Mesenchymal stem cell (in vitro differentiated cells and primary cell): ENCODE results near the gene FAM13A.
A peak's percentile ranks its signal among the peaks of the same experiment; 100 is the strongest.

ENCODE experiments used
- DNase-seq: peaks from one replicate; pipeline ENCODE4 v3.0.0-alpha.2; 2013
- H2AFZ ChIP-seq: one replicate; pipeline ENCODE4 v1.6.1; 2013; ENCODE audit warnings: low read depth, mild to moderate bottlenecking, control low read depth, inconsistent platforms, low read length, moderate library complexity
- H2AK5ac ChIP-seq: 2 replicates; pipeline ENCODE4 v1.6.1; 2013; ENCODE audit warnings: low read length, moderate library complexity, mild to moderate bottlenecking, inconsistent platforms; ENCODE audit not compliant: severe bottlenecking
- H2BK120ac ChIP-seq: one replicate; pipeline ENCODE4 v1.6.1; 2013; ENCODE audit warnings: low read depth, mild to moderate bottlenecking, inconsistent platforms, low read length, moderate library complexity
- H2BK12ac ChIP-seq, 2 experiments: one replicate each; pipeline ENCODE4 v1.6.1; 2013; ENCODE audit warnings: inconsistent platforms in 2 of 2, low read length in 2 of 2, mild to moderate bottlenecking in 2 of 2, moderate library complexity in 2 of 2, control low read depth in 1 of 2
- H2BK15ac ChIP-seq: one replicate; pipeline ENCODE4 v1.6.1; 2013; ENCODE audit warnings: mild to moderate bottlenecking, low read depth, inconsistent platforms; ENCODE audit not compliant: poor library complexity, severe bottlenecking
- H2BK5ac ChIP-seq: 2 replicates; pipeline ENCODE4 v1.6.1; 2013; ENCODE audit warnings: low read depth, mild to moderate bottlenecking, low read length, control low read depth, inconsistent platforms; ENCODE audit not compliant: poor library complexity, severe bottlenecking
- H3K14ac ChIP-seq, 2 experiments: one replicate each; pipeline ENCODE4 v1.6.1; 2013; ENCODE audit warnings: inconsistent platforms in 2 of 2, low read length in 2 of 2, control low read depth in 1 of 2, mild to moderate bottlenecking in 1 of 2, moderate library complexity in 1 of 2
- H3K18ac ChIP-seq, 2 experiments: one replicate each; pipeline ENCODE4 v1.6.1; 2013; ENCODE audit warnings: inconsistent platforms in 2 of 2, low read length in 2 of 2, control low read depth in 1 of 2, low read depth in 1 of 2, mild to moderate bottlenecking in 1 of 2
- H3K23ac ChIP-seq, 2 experiments: one replicate each; pipeline ENCODE4 v1.6.1; 2013; ENCODE audit warnings: inconsistent platforms in 2 of 2, low read length in 2 of 2, mild to moderate bottlenecking in 2 of 2, moderate library complexity in 2 of 2, control low read depth in 1 of 2
- H3K27ac ChIP-seq: 2 replicates; pipeline ENCODE4 v1.5.1; 2013; ENCODE audit warnings: mild to moderate bottlenecking, moderate library complexity, low read length, control low read depth, inconsistent platforms; ENCODE audit not compliant: poor library complexity, severe bottlenecking
- H3K27me3 ChIP-seq, 2 experiments: 2 replicates each; pipeline versions ENCODE4 v1.6.1 to v1.7.0; 2013; ENCODE audit warnings: low read length in 2 of 2, mild to moderate bottlenecking in 2 of 2, moderate library complexity in 2 of 2, control low read depth in 1 of 2, inconsistent platforms in 1 of 2; ENCODE audit not compliant: control insufficient read depth in 1 of 2, insufficient read depth in 1 of 2
- H3K36me3 ChIP-seq, 2 experiments: 2 replicates each; pipeline versions ENCODE4 v1.6.1 to v1.7.0; 2013; ENCODE audit warnings: low read length in 2 of 2, control low read depth in 1 of 2, inconsistent platforms in 1 of 2, low read depth in 1 of 2, mild to moderate bottlenecking in 1 of 2; ENCODE audit not compliant: insufficient read depth in 2 of 2, control insufficient read depth in 1 of 2
- H3K4ac ChIP-seq, 2 experiments: one replicate each; pipeline ENCODE4 v1.6.1; 2013; ENCODE audit warnings: inconsistent platforms in 2 of 2, low read length in 2 of 2, mild to moderate bottlenecking in 2 of 2, moderate library complexity in 2 of 2, control low read depth in 1 of 2, low read depth in 1 of 2
- H3K4me1 ChIP-seq: 2 replicates; pipeline ENCODE4 v1.6.1; 2013; ENCODE audit warnings: low read depth, low read length, control low read depth; ENCODE audit not compliant: control insufficient read depth, insufficient read depth
- H3K4me2 ChIP-seq: 2 replicates; pipeline ENCODE4 v1.6.1; 2013; ENCODE audit warnings: low read length, mild to moderate bottlenecking, inconsistent platforms; ENCODE audit not compliant: poor library complexity, severe bottlenecking
- H3K4me3 ChIP-seq, 2 experiments: 2 replicates each; pipeline versions ENCODE4 v1.5.1 to v1.7.0; 2013; ENCODE audit warnings: low read length in 2 of 2, mild to moderate bottlenecking in 2 of 2, control low read depth in 1 of 2, low read depth in 1 of 2; ENCODE audit not compliant: insufficient read depth in 1 of 2
- H3K79me1 ChIP-seq: replicated peaks from 2 replicates; pipeline ENCODE4 v1.6.1; 2013; ENCODE audit warnings: mild to moderate bottlenecking, control low read depth, low read length, inconsistent platforms; ENCODE audit not compliant: poor library complexity, severe bottlenecking
- H3K9ac ChIP-seq: 2 replicates; pipeline ENCODE4 v1.7.0; 2013; ENCODE audit warnings: mild to moderate bottlenecking, low read length, moderate library complexity
- H3K9me3 ChIP-seq: 2 replicates; pipeline ENCODE4 v1.7.0; 2013; ENCODE audit warnings: mild to moderate bottlenecking, low read length; ENCODE audit not compliant: control insufficient read depth
- H4K8ac ChIP-seq: one replicate; pipeline ENCODE4 v1.6.1; 2013; ENCODE audit warnings: inconsistent platforms, mild to moderate bottlenecking, low read length, moderate library complexity
- H4K91ac ChIP-seq: one replicate; pipeline ENCODE4 v1.6.1; 2013; ENCODE audit warnings: mild to moderate bottlenecking, low read length, inconsistent platforms
- WGBS: methylation state at CpG from one replicate; pipeline ENCODE4 v1.1.7; 2013; ENCODE audit warnings: mixed read lengths; 5-methylcytosine and 5-hydroxymethylcytosine counted together

The FAM13A gene

GRCh38 chr4:88793475-88793874, 263.5 kb downstream of the FAM13A start:
- H3K4me3 ChIP-seq, result no peak overlapping the region
- no peaks in the 10 kb centered on the region for H3K4me1 ChIP-seq
- H3K4ac ChIP-seq, result no peak overlapping the region
- no peak overlapping the region for H4K91ac ChIP-seq
- no peak overlapping the region for H3K9ac ChIP-seq
- no peak overlapping the region for H2AFZ ChIP-seq
- H3K18ac ChIP-seq, result no peak overlapping the region
- peaks cover 0 to 12% of the 10 kb centered on the region in 2 experiments for H3K36me3 ChIP-seq
- H3K79me1 ChIP-seq, result no peaks in the 10 kb centered on the region
- H3K9me3 ChIP-seq, result no peaks in the 10 kb centered on the region
- no peak overlapping the region for H2BK12ac ChIP-seq
- H3K14ac ChIP-seq, result no peak overlapping the region
- no CpG with 5 or more reads among the region's 1 CpG for WGBS
- H4K8ac ChIP-seq, result no peak overlapping the region
- H3K27me3 ChIP-seq, result no peaks in the 10 kb centered on the region
- no peak overlapping the region for H2BK15ac ChIP-seq
- peak overlapping the region; percentile 51 for H2BK5ac ChIP-seq
- no peak overlapping the region for H3K4me2 ChIP-seq
- no peak overlapping the region for H3K23ac ChIP-seq
- no peak for DNase-seq
- H3K27ac ChIP-seq, result peak overlapping the region; percentile 18
- no peak overlapping the region for H2AK5ac ChIP-seq
- no peak overlapping the region for H2BK120ac ChIP-seq

- Histone ChIP-seq H2BK120ac (no peak overlapping the region), H3K9me3 (no peaks in the 10 kb centered on the region), H4K8ac (no peak overlapping the region), H3K4me3 (no peak overlapping the region), H2AFZ (no peak overlapping the region), H3K9ac (peak overlapping the region; percentile 13), H3K23ac (no peak overlapping the region), H3K4ac (no peak overlapping the region), H3K27ac (peak overlapping the region; percentile 85), H3K27me3 (no peaks in the 10 kb centered on the region), H3K4me1 (no peaks in the 10 kb centered on the region), H3K79me1 (no peaks in the 10 kb centered on the region), H2BK15ac (no peak overlapping the region), H3K4me2 (no peak overlapping the region), H2AK5ac (no peak overlapping the region), H3K18ac (no peak overlapping the region), H3K36me3 (peaks cover 0 to 14% of the 10 kb centered on the region in 2 experiments), H2BK12ac (no peak overlapping the region), H4K91ac (no peak overlapping the region), H3K14ac (no peak overlapping the region), H2BK5ac (no peak overlapping the region)
- WGBS, result no CpG with 5 or more reads among the region's 1 CpG
- DNase-seq, result no peak
Observed at GRCh38 chr4:88792821-88793220, 264.2 kb downstream of the FAM13A start.

GRCh38 chr4:88792268-88792781, 264.7 kb downstream of the FAM13A start:
- Histone ChIP-seq H2BK5ac (no peak overlapping the region), H3K79me1 (no peaks in the 10 kb centered on the region), H3K4me3 (no peak overlapping the region), H3K9ac (peak overlapping the region; percentile 13), H3K4me1 (no peaks in the 10 kb centered on the region), H3K4me2 (no peak overlapping the region), H2AK5ac (no peak overlapping the region), H3K27ac (peak overlapping the region; percentile 85), H2BK120ac (no peak overlapping the region), H3K27me3 (no peaks in the 10 kb centered on the region), H4K91ac (no peak overlapping the region), H2BK15ac (no peak overlapping the region), H3K18ac (no peak overlapping the region), H4K8ac (no peak overlapping the region), H3K14ac (no peak overlapping the region), H3K4ac (no peak overlapping the region), H3K36me3 (peaks cover 0 to 19% of the 10 kb centered on the region in 2 experiments), H3K9me3 (no peaks in the 10 kb centered on the region), H3K23ac (no peak overlapping the region), H2AFZ (no peak overlapping the region), H2BK12ac (no peak overlapping the region)
- WGBS, result 20% methylated on average over 1 of the region's 1 CpG
- peak; percentile 94 for DNase-seq

GRCh38 chr4:88791274-88791673, 265.7 kb downstream of the FAM13A start:
- H3K14ac ChIP-seq, result no peak overlapping the region
- no peak overlapping the region for H3K18ac ChIP-seq
- DNase-seq, result peak; percentile 17
- no peak overlapping the region for H2AFZ ChIP-seq
- no peak overlapping the region for H3K27ac ChIP-seq
- no peak overlapping the region for H3K4me3 ChIP-seq
- H2BK120ac ChIP-seq, result no peak overlapping the region
- H2BK15ac ChIP-seq, result no peak overlapping the region
- no peaks in the 10 kb centered on the region for H3K4me1 ChIP-seq
- H3K9ac ChIP-seq, result peak overlapping the region; percentile 13
- H3K4ac ChIP-seq, result no peak overlapping the region
- no peak overlapping the region for H3K23ac ChIP-seq
- no peak overlapping the region for H2AK5ac ChIP-seq
- no peaks in the 10 kb centered on the region for H3K79me1 ChIP-seq
- H4K91ac ChIP-seq, result no peak overlapping the region
- H2BK5ac ChIP-seq, result no peak overlapping the region
- no peak overlapping the region for H3K4me2 ChIP-seq
- H3K36me3 ChIP-seq, result peaks cover 0 to 29% of the 10 kb centered on the region in 2 experiments
- H3K27me3 ChIP-seq, result no peaks in the 10 kb centered on the region
- no CpG with 5 or more reads among the region's 1 CpG for WGBS
- no peaks in the 10 kb centered on the region for H3K9me3 ChIP-seq
- no peak overlapping the region for H4K8ac ChIP-seq
- H2BK12ac ChIP-seq, result no peak overlapping the region
